Left kidney (tissue), 2 donors: ENCODE measurements around the gene NRXN3. TPM values are rescaled to one million over a fixed set of nuclear protein-coding genes. Genes with fewer than 3 reads are reported as not detected.
"Not testable (repeated sequence)": the region's sequence is repeated elsewhere in the genome, so short reads cannot be mapped to it uniquely, and the experiment has no call there.

Experiments used
- DNase-seq: peaks from one replicate; pipeline ENCODE4 v3.0.0-alpha.2; 2013
- polyA plus RNA-seq: library from polyadenylated mRNA; unstranded; fragments of 120-200 nt; gene quantifications from one replicate; pipeline ENCODE4 v1.2.1, GENCODE V29; 2013; ENCODE audit not compliant: insufficient read length

Gene NRXN3
- polyA plus RNA-seq, 1 donor, result 9.0 TPM

- DNase-seq, result no peak
Measured at GRCh38 chr14:78405079-78405856, 235.1 kb downstream of the NRXN3 start.

- DNase-seq, result no peak
Measured at GRCh38 chr14:78412475-78412874, 242.3 kb downstream of the NRXN3 start.

GRCh38 chr14:78414172-78414571, 244.0 kb downstream of the NRXN3 start:
- no peak for DNase-seq

- DNase-seq, result no peak
Measured at GRCh38 chr14:78417532-78417931, 247.4 kb downstream of the NRXN3 start.

- DNase-seq, result no peak
Measured at GRCh38 chr14:78424311-78424710, 254.1 kb downstream of the NRXN3 start.

- no peak for DNase-seq
Measured at GRCh38 chr14:78425330-78425729, 255.2 kb downstream of the NRXN3 start.

- no peak for DNase-seq
Measured at GRCh38 chr14:78425782-78426181, 255.6 kb downstream of the NRXN3 start.

GRCh38 chr14:78432046-78432445, 261.9 kb downstream of the NRXN3 start:
- DNase-seq, result no peak

GRCh38 chr14:78437448-78437847, 267.3 kb downstream of the NRXN3 start:
- DNase-seq, result not testable (repeated sequence)

GRCh38 chr14:78440356-78440894, 270.3 kb downstream of the NRXN3 start:
- DNase-seq, result no peak

- no peak for DNase-seq
Measured at GRCh38 chr14:78443834-78444233, 273.7 kb downstream of the NRXN3 start.

GRCh38 chr14:78445275-78445674, 275.1 kb downstream of the NRXN3 start:
- no peak for DNase-seq

- DNase-seq, result peak; percentile 60
Measured at GRCh38 chr14:78446807-78447206, 276.6 kb downstream of the NRXN3 start.

- peak; percentile 30 for DNase-seq
Measured at GRCh38 chr14:78448164-78449094, 278.3 kb downstream of the NRXN3 start.

GRCh38 chr14:78450669-78451318, 280.6 kb downstream of the NRXN3 start:
- DNase-seq, result no peak

GRCh38 chr14:78451319-78451695, 281.1 kb downstream of the NRXN3 start:
- DNase-seq, result no peak

GRCh38 chr14:78455896-78456435, 285.8 kb downstream of the NRXN3 start:
- no peak for DNase-seq

- DNase-seq, result no peak
Measured at GRCh38 chr14:78469947-78470346, 299.8 kb downstream of the NRXN3 start.

GRCh38 chr14:78479127-78479780, 309.1 kb downstream of the NRXN3 start:
- DNase-seq, result no peak

- DNase-seq, result no peak
Measured at GRCh38 chr14:78484028-78484427, 313.9 kb downstream of the NRXN3 start.

- no peak for DNase-seq
Measured at GRCh38 chr14:78486081-78486480, 315.9 kb downstream of the NRXN3 start.

- no peak for DNase-seq
Measured at GRCh38 chr14:78486621-78487020, 316.4 kb downstream of the NRXN3 start.
